HepG2 (cell line): ENCODE data around the gene LST1. TPM values are rescaled to one million over a fixed set of nuclear protein-coding genes. Genes with fewer than 3 reads are reported as not detected.

Experiments
- ARNT ChIP-seq: fragments of 450-650 bp; IDR thresholded peaks from 2 replicates; pipeline ENCODE4 v1.6.1; 2017
- DMTF1 ChIP-seq: sonication (generic); formaldehyde crosslinking; IDR thresholded peaks from 2 replicates; pipeline ENCODE4 v1.4.0; 2020; ENCODE audit warnings: mild to moderate bottlenecking, missing genetic modification reagents
- GPBP1L1 ChIP-seq: sonication (generic); formaldehyde crosslinking; IDR thresholded peaks from 2 replicates; pipeline ENCODE4 v1.5.0; 2020; ENCODE audit warnings: mild to moderate bottlenecking, missing genetic modification reagents
- IRF2 ChIP-seq: IDR thresholded peaks from 2 replicates; pipeline ENCODE4 v1.6.1; 2018; ENCODE audit warnings: missing genetic modification reagents, missing compliant biosample characterization
- KDM3A ChIP-seq: IDR thresholded peaks from 2 replicates; pipeline ENCODE4 v1.6.1; 2018; ENCODE audit warnings: low read depth, missing compliant biosample characterization
- LRRFIP1 ChIP-seq: sonication (generic); formaldehyde crosslinking; conservative IDR thresholded peaks from 2 replicates; pipeline ENCODE4 v1.4.0; 2020; ENCODE audit warnings: missing genetic modification reagents
- MEIS2 ChIP-seq: sonication (generic); formaldehyde crosslinking; IDR thresholded peaks from 2 replicates; pipeline ENCODE4 v1.9.0; 2021; ENCODE audit warnings: mild to moderate bottlenecking, missing genetic modification reagents
- NFKBIZ ChIP-seq: IDR thresholded peaks from 2 replicates; pipeline ENCODE4 v1.6.1; 2018; ENCODE audit warnings: missing genetic modification reagents, missing compliant biosample characterization
- PBX3 ChIP-seq: sonication (generic); formaldehyde crosslinking; IDR thresholded peaks from 2 replicates; pipeline ENCODE4 v1.8.1; 2023; ENCODE audit warnings: missing genetic modification reagents, inconsistent platforms, borderline replicate concordance
- SATB2 ChIP-seq: sonication (generic); formaldehyde crosslinking; IDR thresholded peaks from 2 replicates; pipeline ENCODE4 v1.5.0; 2020; ENCODE audit warnings: missing genetic modification reagents
- SKIL ChIP-seq: sonication (generic); formaldehyde crosslinking; IDR thresholded peaks from 2 replicates; pipeline ENCODE4 v1.8.0; 2022; ENCODE audit warnings: missing genetic modification reagents, mild to moderate bottlenecking, moderate library complexity, borderline replicate concordance
- SP140L ChIP-seq: sonication (generic); formaldehyde crosslinking; IDR thresholded peaks from 2 replicates; pipeline ENCODE4 v1.4.0; 2020; ENCODE audit warnings: missing genetic modification reagents, borderline replicate concordance
- ZBTB21 ChIP-seq: sonication (generic); formaldehyde crosslinking; IDR thresholded peaks from 2 replicates; pipeline ENCODE4 v1.4.0; 2020; ENCODE audit warnings: missing genetic modification reagents
- ZNF101 ChIP-seq: sonication (generic); formaldehyde crosslinking; IDR thresholded peaks from 2 replicates; pipeline ENCODE4 v1.4.0; 2020; ENCODE audit warnings: mild to moderate bottlenecking, low read depth, missing genetic modification reagents, borderline replicate concordance
- ZNF207 ChIP-seq: fragments of 450-650 bp; IDR thresholded peaks from 2 replicates; pipeline ENCODE4 v1.6.1; 2016; ENCODE audit warnings: antibody characterized with exemption, borderline replicate concordance
- ZNF263 ChIP-seq: sonication (generic); formaldehyde crosslinking; IDR thresholded peaks from 2 replicates; pipeline ENCODE4 v1.4.0; 2020; ENCODE audit warnings: missing genetic modification reagents
- ZNF326 ChIP-seq: sonication (generic); formaldehyde crosslinking; IDR thresholded peaks from 2 replicates; pipeline ENCODE4 v1.4.0; 2020; ENCODE audit warnings: missing genetic modification reagents, borderline replicate concordance
- ZNF547 ChIP-seq: sonication (generic); formaldehyde crosslinking; IDR thresholded peaks from 2 replicates; pipeline ENCODE4 v1.5.1; 2020; ENCODE audit warnings: mild to moderate bottlenecking, missing genetic modification reagents
- ZNF615 ChIP-seq: sonication (generic); formaldehyde crosslinking; IDR thresholded peaks from 2 replicates; pipeline ENCODE4 v1.5.0; 2020; ENCODE audit warnings: mild to moderate bottlenecking, missing genetic modification reagents, borderline replicate concordance
- polyA plus RNA-seq, 8 experiments: library from polyadenylated mRNA; depleted of rRNA in 3 of 8; stranded (reverse) in 7 of 8; unstranded in 1 of 8; fragments of >200 nt; fragmentation: Illumina TruSeq in 4 of 8; extraction: Trizol in 4 of 8; gene quantifications; 2 replicates each; pipeline versions ENCODE4 v1.2.1 to v1.2.3, GENCODE V29; 2011 to 2016; ENCODE audit warnings: low read depth in 4 of 8, missing spikeins in 1 of 8, mixed read lengths in 1 of 8; ENCODE audit not compliant: insufficient read depth in 1 of 8
- total RNA-seq, 5 experiments: library from RNA; depleted of rRNA; stranded (reverse); fragments of >200 nt; fragmentation: Illumina TruSeq; extraction: Trizol; gene quantifications; 2 replicates each; pipeline ENCODE4 v1.2.3, GENCODE V29; 2016; ENCODE audit warnings: low read depth in 1 of 5

Gene LST1
- total and polyA plus RNA-seq, 2 of the 13 experiments (the other 11 are each of a cell fraction or from before 2014, with no cell fraction given), result not detected

GRCh38 chr6:31619805-31620585 lies 33.9 kb downstream of the LST1 start (continued):
- no peak for TF ChIP-seq SKIL (CRISPR knock-in tag)
- no peak; the same call in 1 of the 2 replicates for TF ChIP-seq ZNF547 (CRISPR knock-in tag)
- TF ChIP-seq NFKBIZ (CRISPR knock-in tag), result 0 out of 2 replicates have a peak, but pooled peaks have one; percentile 34
- no peak for TF ChIP-seq ZNF101 (CRISPR knock-in tag)
- 0 out of 2 replicates have a peak, but pooled peaks have one; percentile 24 for TF ChIP-seq ZNF263 (CRISPR knock-in tag)
- TF ChIP-seq ZNF207, result no peak
- no peak for TF ChIP-seq PBX3 (CRISPR knock-in tag)
- TF ChIP-seq KDM3A (CRISPR knock-in tag), result no peak
- peak; percentile 84; the same call in 1 of the 2 replicates for TF ChIP-seq ZBTB21 (CRISPR knock-in tag)
- no peak for TF ChIP-seq ARNT
- TF ChIP-seq SATB2 (CRISPR knock-in tag), result no peak
- no peak for TF ChIP-seq IRF2 (CRISPR knock-in tag)
- TF ChIP-seq GPBP1L1 (CRISPR knock-in tag), result no peak
- TF ChIP-seq LRRFIP1, result no peak
- TF ChIP-seq SP140L (CRISPR knock-in tag), result no peak
- TF ChIP-seq ZNF615 (CRISPR knock-in tag), result 0 out of 2 replicates have a peak, but pooled peaks have one; percentile 89
- TF ChIP-seq ZNF326 (CRISPR knock-in tag), result no peak
- TF ChIP-seq MEIS2 (CRISPR knock-in tag), result 0 out of 2 replicates have a peak, but pooled peaks have one; percentile 84
- TF ChIP-seq DMTF1 (CRISPR knock-in tag), result no peak
